Keratinocyte (primary cell): Measurements from ENCODE around the gene NFYB. TPM values are rescaled to one million over a fixed set of nuclear protein-coding genes. Genes with fewer than 3 reads are reported as not detected.

Source experiments
- DNase-seq: peaks from one replicate; pipeline ENCODE4 v3.0.0-alpha.2; 2011; ENCODE audit warnings: low read depth, missing footprints, low spot score
- FAIRE-seq: peaks from 2 replicates; lab custom pipeline; 2011; peaks lifted over from hg19 to GRCh38; lab: Jason Lieb, UNC
- H2AFZ ChIP-seq: 2 replicates; pipeline ENCODE4 v1.6.0; 2012; ENCODE audit warnings: low read length, control low read depth, inconsistent platforms; ENCODE audit not compliant: control insufficient read depth
- H3K27ac ChIP-seq: 2 replicates; pipeline ENCODE4 v1.5.1; 2011; ENCODE audit warnings: low read length; ENCODE audit not compliant: control insufficient read depth, insufficient read depth
- H3K27me3 ChIP-seq: 3 replicates; pipeline ENCODE4 v1.6.0; 2011; ENCODE audit warnings: low read length; ENCODE audit not compliant: control insufficient read depth, insufficient read depth; ENCODE audit errors: extremely low read depth
- H3K36me3 ChIP-seq, 2 experiments: 2 replicates in 1 of 2; 3 replicates in 1 of 2; pipeline ENCODE4 v1.5.1; 2011; ENCODE audit warnings: low read length in 2 of 2, mild to moderate bottlenecking in 1 of 2; ENCODE audit not compliant: control insufficient read depth in 2 of 2, insufficient read depth in 2 of 2; ENCODE audit errors: extremely low read depth in 1 of 2
- H3K4me1 ChIP-seq: 3 replicates; pipeline ENCODE4 v1.5.1; 2011; ENCODE audit warnings: low read length; ENCODE audit not compliant: control insufficient read depth, insufficient read depth; ENCODE audit errors: extremely low read depth
- H3K4me2 ChIP-seq: 3 replicates; pipeline ENCODE4 v1.6.0; 2011; ENCODE audit warnings: low read depth, low read length; ENCODE audit not compliant: control insufficient read depth, insufficient read depth; ENCODE audit errors: extremely low read depth
- H3K4me3 ChIP-seq, 3 experiments: fragments of 200-600 bp in 1 of 3; sonication (generic) in 1 of 3; 2 replicates in 2 of 3; 3 replicates in 1 of 3; pipeline ENCODE4 v1.5.1; 2011 to 2016; ENCODE audit warnings: low read length in 3 of 3, mild to moderate bottlenecking in 3 of 3, control low read depth in 2 of 3, inconsistent platforms in 1 of 3, low read depth in 1 of 3, mixed read lengths in 1 of 3, mixed run types in 1 of 3, moderate library complexity in 1 of 3; ENCODE audit not compliant: control insufficient read depth in 2 of 3, insufficient read depth in 2 of 3; ENCODE audit errors: extremely low read depth in 1 of 3
- H3K79me2 ChIP-seq: 2 replicates; pipeline ENCODE4 v1.6.0; 2012; ENCODE audit warnings: low read length; ENCODE audit not compliant: control insufficient read depth, insufficient read depth
- H3K9ac ChIP-seq: 3 replicates; pipeline ENCODE4 v1.6.0; 2011; ENCODE audit warnings: low read length; ENCODE audit not compliant: control insufficient read depth, insufficient read depth; ENCODE audit errors: extremely low read depth
- H3K9me1 ChIP-seq: 3 replicates; pipeline ENCODE4 v1.6.0; 2011; ENCODE audit warnings: low read length; ENCODE audit not compliant: control insufficient read depth, insufficient read depth; ENCODE audit errors: extremely low read depth
- H3K9me3 ChIP-seq: 2 replicates; pipeline ENCODE4 v1.5.1; 2012; ENCODE audit warnings: low read depth, low read length; ENCODE audit not compliant: control insufficient read depth
- H4K20me1 ChIP-seq: 3 replicates; pipeline ENCODE4 v1.6.0; 2011; ENCODE audit warnings: low read length; ENCODE audit not compliant: control insufficient read depth, insufficient read depth; ENCODE audit errors: extremely low read depth
- CTCF ChIP-seq, 3 experiments: IDR thresholded peaks in 1 of 3; conservative IDR thresholded peaks in 1 of 3; optimal IDR thresholded peaks in 1 of 3; 2 replicates in 2 of 3; 3 replicates in 1 of 3; pipeline versions ENCODE3 to v1.5.1; 2011; ENCODE audit warnings: low read length in 3 of 3, mild to moderate bottlenecking in 3 of 3, moderate library complexity in 2 of 3, control low read depth in 1 of 3, inconsistent platforms in 1 of 3; ENCODE audit not compliant: insufficient read depth in 2 of 3; ENCODE audit errors: extremely low read depth in 1 of 3
- EZH2 ChIP-seq: IDR thresholded peaks from one replicate; pipeline ENCODE4 v1.6.1; 2012; ENCODE audit warnings: inconsistent platforms, mild to moderate bottlenecking, low read length, moderate library complexity
- dilution Hi-C: fragments of 300-500 bp; cut with MboI; formaldehyde crosslinking; loops from one replicate; pipeline ENCODE4 v1.7.0; 2020; ENCODE audit warnings: low sequenced_read_pairs; ENCODE audit not compliant: extremely low pct_ligation_motif_present
- polyA plus RNA-seq, 5 experiments: library from polyadenylated mRNA; depleted of rRNA in 3 of 5; stranded (reverse) in 3 of 5; stranded (forward) in 1 of 5; unstranded in 1 of 5; fragments of >200 nt; gene quantifications; 1 replicate in 1 of 5; 2 replicates in 3 of 5; 3 replicates in 1 of 5; pipeline versions ENCODE4 v1.2.1 to v1.2.3, GENCODE V29; 2011 to 2012; ENCODE audit warnings: missing spikeins in 2 of 5, low read depth in 1 of 5, low replicate concordance in 1 of 5

The NFYB gene
- polyA plus RNA-seq, 1 donor (not counting 4 experiments of a cell fraction or from before 2014, with no cell fraction given): 22.8 TPM

GRCh38 chr12:104183443-104183842 is 45.4 kb upstream of the NFYB start:
- DNase-seq (no peak), FAIRE-seq (no peak)
- Histone ChIP-seq H4K20me1 (no peaks in the 10 kb centered on the region), H3K9ac (no peak overlapping the region), H3K4me3 (no peak overlapping the region), H2AFZ (no peak overlapping the region), H3K79me2 (no peaks in the 10 kb centered on the region), H3K9me1 (no peaks in the 10 kb centered on the region), H3K36me3 (no peaks in the 10 kb centered on the region), H3K9me3 (peaks cover 3% of the 10 kb centered on the region), H3K4me1 (peaks cover 3% of the 10 kb centered on the region), H3K4me2 (no peak overlapping the region), H3K27me3 (no peaks in the 10 kb centered on the region), H3K27ac (no peak overlapping the region)
- dilution Hi-C loops: no loop called here
- TF ChIP-seq EZH2 (no peak), CTCF (optimal IDR thresholded peaks at IDR 0.05 in 1 of 3, IDR thresholded peaks at IDR 0.05 in 1 of 3, conservative IDR thresholded peaks at IDR 0.05 in 1 of 3; ENCODE audit: extremely low read depth in 1 of 3, insufficient read depth in 2 of 3, low read length in 3 of 3) (no peak)

DNA sequence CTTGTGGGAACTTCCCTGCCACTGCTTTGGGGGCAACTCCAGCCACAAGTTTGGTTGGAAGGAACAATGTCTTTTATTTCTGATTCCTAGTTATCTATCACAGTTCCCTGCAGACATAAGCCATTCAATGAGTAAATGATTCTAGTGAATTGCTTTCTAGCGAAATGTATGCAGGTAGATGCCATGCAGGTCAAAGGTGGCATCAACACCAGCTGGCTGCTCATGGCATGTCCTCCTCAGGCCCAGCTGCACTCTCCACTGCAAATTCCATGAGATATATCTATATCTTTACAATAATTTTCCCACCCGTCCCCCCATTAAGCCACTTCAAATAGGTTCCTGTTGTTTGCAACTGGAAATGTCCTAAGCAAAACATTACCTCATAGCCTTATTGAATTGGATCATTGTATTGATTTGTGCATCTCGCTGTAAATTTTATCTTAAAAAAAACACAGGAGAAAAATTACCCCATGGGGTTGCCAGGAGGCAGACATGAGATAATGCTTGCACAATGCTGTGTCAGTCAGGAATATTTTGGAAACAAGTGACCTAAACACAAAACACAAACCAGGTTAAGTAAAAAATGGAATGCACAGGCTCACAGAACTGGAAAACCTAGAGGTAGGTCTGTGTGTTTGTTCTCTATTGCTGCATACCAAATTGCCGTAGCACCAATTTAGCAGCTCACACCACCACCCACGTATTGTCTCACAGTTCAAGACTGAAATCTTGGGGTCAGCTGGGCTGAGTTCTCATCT is 44.8 kb upstream of the NFYB start:
- Histone ChIP-seq H3K27ac (no peak overlapping the region), H3K4me3 (no peak overlapping the region), H3K4me1 (peaks cover 6% of the 10 kb centered on the region), H3K9me3 (peaks cover 3% of the 10 kb centered on the region), H2AFZ (no peak overlapping the region), H3K4me2 (no peak overlapping the region), H3K27me3 (no peaks in the 10 kb centered on the region), H3K36me3 (no peaks in the 10 kb centered on the region), H4K20me1 (no peaks in the 10 kb centered on the region), H3K9ac (no peak overlapping the region), H3K9me1 (no peaks in the 10 kb centered on the region), H3K79me2 (no peaks in the 10 kb centered on the region)
- dilution Hi-C loops: no loop called here
- DNase-seq (no peak), FAIRE-seq (no peak)
- TF ChIP-seq CTCF (optimal IDR thresholded peaks at IDR 0.05 in 1 of 3, IDR thresholded peaks at IDR 0.05 in 1 of 3, conservative IDR thresholded peaks at IDR 0.05 in 1 of 3; ENCODE audit: extremely low read depth in 1 of 3, insufficient read depth in 2 of 3, low read length in 3 of 3): no peak
- TF ChIP-seq EZH2: no peak
